M059J (cell line): ENCODE data around the gene DNAH11. TPM values are rescaled to one million over a fixed set of nuclear protein-coding genes. Genes with fewer than 3 reads are reported as not detected.
A peak's percentile ranks its signal among the peaks of the same experiment; 100 is the strongest.
"Not testable (repeated sequence)": the region's sequence is repeated elsewhere in the genome, so short reads cannot be mapped to it uniquely, and the experiment has no call there.

Experiments
- DNase-seq: peaks from one replicate; pipeline ENCODE4 v3.0.0-alpha.2; 2012; ENCODE audit warnings: low read depth
- total RNA-seq: library from RNA; depleted of rRNA; stranded (reverse); fragments of >200 nt; shearing (Covaris generic); gene quantifications from 2 replicates; pipeline ENCODE4 v1.2.3, GENCODE V29; 2014

DNAH11 gene
- total RNA-seq, 1 experiment from 2014 or later = 7.0 TPM

- peak; percentile 95 for DNase-seq
These were observed 75.1 kb downstream of the DNAH11 start for GRCh38 chr7:21617916-21618390.

DNA sequence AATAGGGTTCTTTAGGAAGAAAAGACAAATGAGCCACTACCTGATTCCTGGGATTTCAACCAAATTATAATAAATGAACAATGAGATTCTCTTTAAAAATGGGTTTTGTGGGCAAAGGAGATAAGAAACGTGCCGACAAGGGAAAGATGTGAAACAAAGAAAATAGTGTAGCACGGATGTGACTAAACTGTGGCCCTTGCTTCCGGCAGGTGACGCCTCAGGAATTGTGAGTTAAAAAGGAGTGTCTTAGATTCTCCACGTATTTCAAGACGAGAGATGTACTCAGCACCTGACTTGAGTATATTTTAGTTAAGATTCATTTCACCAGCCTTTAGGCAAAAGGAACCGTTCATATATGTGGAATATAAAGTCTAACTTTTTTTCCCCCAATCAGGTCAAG lies 75.9 kb downstream of the DNAH11 start:
- DNase-seq = no peak

DNA sequence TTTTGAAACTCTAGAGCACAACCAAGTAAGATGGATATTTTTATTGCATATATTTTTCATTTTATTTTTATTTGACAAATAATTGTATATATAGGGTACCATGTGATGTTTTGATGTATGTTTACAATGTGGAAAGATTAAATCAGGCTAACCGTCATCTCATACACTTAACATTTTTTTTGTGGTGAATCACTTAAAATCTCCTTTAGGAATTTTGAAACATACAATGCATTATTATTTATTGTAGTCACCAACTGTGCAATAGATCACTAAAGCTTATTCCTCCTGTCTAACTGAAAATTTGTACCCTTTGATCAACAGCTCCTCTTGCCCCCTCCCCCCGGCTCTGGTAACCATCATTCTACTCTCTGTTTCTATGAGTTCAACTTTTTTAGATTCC lies 77.2 kb downstream of the DNAH11 start:
- no peak for DNase-seq

DNA sequence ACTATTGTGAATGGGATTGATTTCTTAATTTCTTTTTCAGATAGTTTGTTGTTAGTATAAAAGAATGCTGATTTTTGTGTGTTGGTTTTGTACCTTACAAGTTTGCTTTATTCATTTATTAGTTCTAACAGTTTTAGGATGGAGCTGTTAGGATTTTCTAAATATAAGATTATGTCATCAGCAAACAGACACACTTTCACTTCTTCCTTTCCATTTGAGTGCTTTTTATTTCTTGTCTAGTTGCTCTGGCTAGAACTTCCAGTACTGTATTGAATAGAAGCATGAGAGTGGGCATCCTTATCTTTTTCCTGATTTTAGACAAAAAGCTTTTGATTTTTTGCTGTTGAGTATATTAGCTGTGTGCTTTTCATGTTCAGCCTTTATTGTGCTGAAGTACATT lies 81.5 kb downstream of the DNAH11 start:
- DNase-seq = no peak

GRCh38 chr7:21636694-21637093 lies 93.9 kb downstream of the DNAH11 start:
- no peak for DNase-seq

GRCh38 chr7:21639206-21639868 lies 96.5 kb downstream of the DNAH11 start:
- peak; percentile 36 for DNase-seq

DNA sequence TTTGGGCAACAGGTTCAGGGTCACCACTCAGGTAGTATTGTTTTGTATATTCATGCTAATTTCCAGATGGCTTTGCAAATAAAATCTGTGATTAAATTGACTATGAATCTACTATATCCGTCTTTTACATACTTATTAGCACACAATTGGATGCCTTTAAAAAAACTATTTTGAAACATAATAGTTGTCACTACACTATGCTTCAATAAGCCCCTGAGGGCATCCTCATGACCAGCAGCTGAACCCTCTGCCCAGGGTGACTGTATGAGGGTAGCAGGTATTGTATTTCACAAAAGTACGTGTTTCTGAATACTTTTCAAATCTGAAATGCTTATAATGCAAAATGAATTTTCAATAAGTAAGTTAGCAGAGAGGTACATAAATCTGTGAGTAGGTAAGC lies 97.3 kb downstream of the DNAH11 start:
- peak; percentile 64 for DNase-seq

DNA sequence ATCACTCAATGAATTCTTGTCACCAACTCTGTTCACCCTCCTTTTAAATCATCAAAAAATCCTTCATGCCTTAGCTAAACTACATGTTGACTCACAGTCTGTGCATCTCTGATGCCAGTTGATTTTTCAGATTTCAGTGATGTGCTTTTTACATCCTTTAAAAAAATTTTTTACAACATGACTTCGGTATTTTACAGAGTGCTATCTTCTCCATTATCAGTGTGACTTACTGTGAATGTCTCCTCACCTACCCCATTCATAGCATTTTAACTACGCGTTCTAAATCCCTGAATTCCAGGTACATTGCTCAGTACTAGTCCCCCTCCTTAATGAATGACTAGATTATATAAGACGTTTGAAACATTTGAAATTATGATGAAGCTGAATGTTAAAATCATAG lies 98.7 kb downstream of the DNAH11 start:
- DNase-seq = peak; percentile 55

GRCh38 chr7:21642422-21642821 lies 99.6 kb downstream of the DNAH11 start:
- DNase-seq = peak; percentile 62

GRCh38 chr7:21651697-21652096 lies 108.9 kb downstream of the DNAH11 start:
- no peak for DNase-seq

- DNase-seq = no peak
These were observed 110.8 kb downstream of the DNAH11 start for GRCh38 chr7:21653623-21654022.

- no peak for DNase-seq
These were observed 113.2 kb downstream of the DNAH11 start for GRCh38 chr7:21656081-21656480.

DNA sequence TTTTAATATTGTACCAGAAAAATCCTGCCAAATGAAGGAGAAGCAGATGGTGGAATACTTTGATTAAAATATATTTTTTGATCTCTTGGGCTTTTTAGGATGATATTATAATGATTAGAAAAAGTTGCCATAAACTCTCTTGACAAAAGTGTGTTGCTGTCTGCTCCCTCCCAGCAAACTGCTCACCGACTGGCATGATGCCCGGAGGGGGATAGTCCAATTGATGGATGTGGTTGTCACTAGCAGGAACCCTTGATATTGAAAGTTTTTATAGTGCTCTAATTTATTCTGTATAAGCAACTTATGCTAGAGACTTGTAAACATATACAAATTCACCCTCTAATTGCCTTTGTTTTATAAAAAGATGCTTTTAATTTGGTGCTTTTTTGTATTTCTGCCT lies 114.0 kb downstream of the DNAH11 start:
- DNase-seq = peak; percentile 30

- no peak for DNase-seq
These were observed 127.7 kb downstream of the DNAH11 start for GRCh38 chr7:21670496-21670895.

DNA sequence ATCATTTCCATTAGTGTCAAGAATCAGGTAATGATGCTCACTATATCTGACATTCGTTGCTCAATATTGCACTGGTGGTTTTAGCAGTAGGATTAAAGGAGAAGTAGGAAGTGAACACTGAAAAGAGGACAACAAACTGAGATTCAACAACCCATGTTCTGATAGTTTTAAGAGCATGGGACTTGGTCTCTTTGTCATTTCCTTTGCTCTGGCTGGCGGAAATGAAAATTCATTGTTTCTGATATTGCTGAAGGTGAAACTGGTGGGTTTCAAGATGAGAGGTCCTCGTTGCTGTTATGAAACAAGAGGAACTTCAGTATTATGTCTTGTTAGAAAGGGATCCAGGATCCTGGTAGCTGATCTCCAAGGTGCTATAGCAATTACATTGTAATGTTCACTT lies 129.0 kb downstream of the DNAH11 start:
- no peak for DNase-seq

GRCh38 chr7:21675255-21675654 lies 132.4 kb downstream of the DNAH11 start:
- DNase-seq = no peak

DNA sequence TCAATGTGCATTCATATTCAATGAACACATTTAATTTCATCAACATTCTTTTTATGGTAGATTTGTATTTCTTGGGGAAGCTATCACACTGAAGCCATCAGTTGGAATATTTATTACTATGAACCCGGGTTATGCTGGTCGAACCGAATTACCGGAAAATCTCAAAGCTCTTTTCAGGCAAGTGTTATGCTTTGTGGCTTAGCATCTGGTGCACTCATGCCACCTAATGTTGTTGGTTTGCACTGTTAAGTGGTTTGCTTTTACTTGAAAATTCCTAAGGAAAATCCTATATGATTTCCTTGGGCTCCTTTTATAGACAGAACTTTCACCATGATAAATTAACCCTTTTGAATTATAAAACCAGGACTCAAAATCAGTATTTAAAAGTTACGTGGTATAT lies 147.9 kb downstream of the DNAH11 start:
- DNase-seq = peak; percentile 32

- not testable (repeated sequence) for DNase-seq
These were observed 148.3 kb downstream of the DNAH11 start for GRCh38 chr7:21691146-21691545.

DNA sequence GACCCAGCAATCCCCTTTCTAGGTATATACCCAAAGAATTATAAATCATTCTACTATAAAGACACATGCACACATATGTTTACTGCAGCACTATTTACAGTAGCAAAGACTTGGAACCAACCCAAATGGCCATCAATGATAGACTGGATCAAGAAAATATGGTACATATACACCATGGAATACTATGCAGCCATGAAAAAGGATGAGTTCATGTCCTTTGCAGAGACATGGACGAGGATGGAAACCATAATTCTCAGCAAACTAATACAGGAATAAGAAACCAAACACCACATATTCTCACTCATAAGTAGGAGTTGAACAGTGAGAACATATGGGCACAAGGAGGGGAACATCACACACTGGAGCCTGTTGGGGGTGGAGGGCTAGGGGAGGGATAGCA lies 157.7 kb downstream of the DNAH11 start:
- not testable (repeated sequence) for DNase-seq

GRCh38 chr7:21702303-21702702 lies 159.5 kb downstream of the DNAH11 start:
- no peak for DNase-seq

- no peak for DNase-seq
These were observed 161.5 kb downstream of the DNAH11 start for GRCh38 chr7:21704359-21704758.

DNA sequence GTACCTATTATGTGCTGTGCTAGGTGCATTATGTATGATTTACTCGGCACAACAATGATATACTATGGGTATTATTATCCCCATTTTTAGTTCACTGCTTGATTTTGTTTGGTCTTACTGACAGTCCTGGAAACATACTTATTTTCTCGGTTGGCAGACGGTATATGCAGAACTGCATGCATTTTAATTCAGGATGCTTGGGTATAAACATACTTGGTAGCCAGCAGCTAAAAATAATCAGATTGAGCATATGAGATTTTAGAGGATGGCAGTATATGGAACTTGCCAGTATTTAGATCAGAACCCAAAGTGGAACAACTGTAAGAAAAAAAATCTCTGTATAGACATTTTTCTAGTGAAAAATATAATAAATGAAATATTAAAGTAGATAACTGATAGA lies 163.3 kb downstream of the DNAH11 start:
- DNase-seq = no peak

- no peak for DNase-seq
These were observed 164.7 kb downstream of the DNAH11 start for GRCh38 chr7:21707566-21707965.

DNA sequence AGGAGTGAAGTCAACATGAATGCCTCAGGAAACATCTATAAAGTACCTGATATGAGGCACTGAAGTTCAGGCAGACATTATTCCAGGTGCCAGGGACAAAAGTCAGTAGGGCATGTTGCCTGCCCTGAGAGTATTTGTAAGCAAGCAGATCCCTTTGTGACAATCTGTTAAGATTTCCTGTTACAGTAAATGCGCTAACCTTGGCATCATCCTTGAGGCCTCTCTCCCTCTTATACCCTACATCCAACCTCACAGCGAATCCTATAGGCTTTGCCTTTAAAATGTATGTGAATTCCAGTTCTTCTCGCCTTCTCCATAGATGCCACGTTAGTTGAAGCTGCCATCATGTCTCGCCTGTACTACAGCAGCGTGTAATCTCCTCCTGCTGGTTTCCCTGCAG lies 165.3 kb downstream of the DNAH11 start:
- no peak for DNase-seq
